Upper lobe of right lung (tissue), 1 donor: Measurements from ENCODE around the gene SYNE3. TPM values are rescaled to one million over a fixed set of nuclear protein-coding genes. Genes with fewer than 3 reads are reported as not detected.

ENCODE experiments used
- ATAC-seq: fragments of 200-7000 bp; cut with Tn5 transposase; one replicate; pipeline ENCODE4 v1.9.1; 2020; ENCODE audit warnings: mild to moderate bottlenecking, moderate library complexity
- DNase-seq: peaks from one replicate; pipeline ENCODE4 v3.0.0-alpha.2; 2020
- H3K27ac ChIP-seq: fragments of 200-600 bp; one replicate; pipeline ENCODE4 v1.8.0; 2022
- H3K27me3 ChIP-seq: fragments of 200-600 bp; one replicate; pipeline ENCODE4 v1.8.0; 2022; ENCODE audit warnings: mild to moderate bottlenecking
- H3K36me3 ChIP-seq: fragments of 200-600 bp; one replicate; pipeline ENCODE4 v1.8.0; 2022
- H3K4me1 ChIP-seq: fragments of 200-600 bp; one replicate; pipeline ENCODE4 v1.8.0; 2022
- H3K4me3 ChIP-seq: fragments of 200-600 bp; one replicate; pipeline ENCODE4 v1.8.0; 2022; ENCODE audit warnings: mild to moderate bottlenecking
- H3K9me3 ChIP-seq: fragments of 200-600 bp; one replicate; pipeline ENCODE4 v1.8.0; 2022
- CTCF ChIP-seq: fragments of 200-600 bp; IDR thresholded peaks from one replicate; pipeline ENCODE4 v1.8.0; 2022; ENCODE audit warnings: antibody characterized with exemption
- intact Hi-C: fragments of 100-400 bp; cut with DNase I; formaldehyde crosslinking; loops from one replicate; pipeline ENCODE4 v1.11.0; 2022
- total RNA-seq: library from RNA; stranded (reverse); fragmentation: NEBNext Ultra II Directional; extraction: Animal tissue kit (Norgen Biotek cat#: 25700); gene quantifications from one replicate; pipeline ENCODE4 v1.2.1, GENCODE V29; 2021
- donor health status: DM: no; HTN: yes; CAD: no; lungs with severe emphysema.

Gene SYNE3
- total RNA-seq, 1 donor from 2014 or later: 19.3 TPM

GRCh38 chr14:95482627-95483308 is 33.7 kb downstream of the SYNE3 start:
- no peaks in the 10 kb centered on the region for H3K36me3 ChIP-seq
- H3K27me3 ChIP-seq: no peaks in the 10 kb centered on the region
- ATAC-seq (no peak), DNase-seq (no peak)
- H3K27ac ChIP-seq: peak overlapping the region; percentile 17
- TF ChIP-seq CTCF: no peak
- no peak overlapping the region for H3K4me3 ChIP-seq
- H3K9me3 ChIP-seq: no peaks in the 10 kb centered on the region
- peaks cover 12% of the 10 kb centered on the region for H3K4me1 ChIP-seq
- intact Hi-C loops: no loop called here

GRCh38 chr14:95481391-95482022 is 34.9 kb downstream of the SYNE3 start:
- intact Hi-C loops: no loop called here
- H3K36me3 ChIP-seq: no peaks in the 10 kb centered on the region
- peaks cover 12% of the 10 kb centered on the region for H3K4me1 ChIP-seq
- no peak for TF ChIP-seq CTCF
- no peak overlapping the region for H3K27ac ChIP-seq
- H3K4me3 ChIP-seq: no peak overlapping the region
- ATAC-seq: no peak
- no peak for DNase-seq
- H3K9me3 ChIP-seq: no peaks in the 10 kb centered on the region
- no peaks in the 10 kb centered on the region for H3K27me3 ChIP-seq

GRCh38 chr14:95480887-95481226 is 35.6 kb downstream of the SYNE3 start:
- Histone ChIP-seq H3K4me3 (no peak overlapping the region), H3K9me3 (no peaks in the 10 kb centered on the region), H3K27me3 (no peaks in the 10 kb centered on the region), H3K36me3 (no peaks in the 10 kb centered on the region), H3K4me1 (peaks cover 12% of the 10 kb centered on the region), H3K27ac (no peak overlapping the region)
- ATAC-seq (no peak), DNase-seq (no peak)
- TF ChIP-seq CTCF: no peak
- intact Hi-C loops: no loop called here

- no peak overlapping the region for H3K27ac ChIP-seq
- H3K27me3 ChIP-seq: no peaks in the 10 kb centered on the region
- no peaks in the 10 kb centered on the region for H3K36me3 ChIP-seq
- no peak overlapping the region for H3K4me3 ChIP-seq
- peak; percentile 53 for ATAC-seq
- peaks cover 12% of the 10 kb centered on the region for H3K4me1 ChIP-seq
- TF ChIP-seq CTCF: no peak
- DNase-seq: no peak
- H3K9me3 ChIP-seq: no peaks in the 10 kb centered on the region
- intact Hi-C loops: no loop called here
Measured at GRCh38 chr14:95480109-95480886, 36.2 kb downstream of the SYNE3 start.

- peaks cover 6% of the 10 kb centered on the region for H3K36me3 ChIP-seq
- no peaks in the 10 kb centered on the region for H3K9me3 ChIP-seq
- no peak overlapping the region for H3K27ac ChIP-seq
- H3K27me3 ChIP-seq: no peaks in the 10 kb centered on the region
- intact Hi-C loops: no loop called here
- no peak overlapping the region for H3K4me3 ChIP-seq
- DNase-seq (no peak), ATAC-seq (no peak)
- peaks cover 12% of the 10 kb centered on the region for H3K4me1 ChIP-seq
- TF ChIP-seq CTCF: no peak
Measured at GRCh38 chr14:95479494-95479893, 37.0 kb downstream of the SYNE3 start.
